ENCODE data around the gene DEGS2. TPM values are rescaled to one million over a fixed set of nuclear protein-coding genes. Genes with fewer than 3 reads are reported as not detected.
A peak's percentile ranks its signal among the peaks of the same experiment; 100 is the strongest.

The DEGS2 gene
- total RNA-seq, 3 donors from 2014 or later, result 1.1 to 12.0 (median 10.2) TPM

DNA sequence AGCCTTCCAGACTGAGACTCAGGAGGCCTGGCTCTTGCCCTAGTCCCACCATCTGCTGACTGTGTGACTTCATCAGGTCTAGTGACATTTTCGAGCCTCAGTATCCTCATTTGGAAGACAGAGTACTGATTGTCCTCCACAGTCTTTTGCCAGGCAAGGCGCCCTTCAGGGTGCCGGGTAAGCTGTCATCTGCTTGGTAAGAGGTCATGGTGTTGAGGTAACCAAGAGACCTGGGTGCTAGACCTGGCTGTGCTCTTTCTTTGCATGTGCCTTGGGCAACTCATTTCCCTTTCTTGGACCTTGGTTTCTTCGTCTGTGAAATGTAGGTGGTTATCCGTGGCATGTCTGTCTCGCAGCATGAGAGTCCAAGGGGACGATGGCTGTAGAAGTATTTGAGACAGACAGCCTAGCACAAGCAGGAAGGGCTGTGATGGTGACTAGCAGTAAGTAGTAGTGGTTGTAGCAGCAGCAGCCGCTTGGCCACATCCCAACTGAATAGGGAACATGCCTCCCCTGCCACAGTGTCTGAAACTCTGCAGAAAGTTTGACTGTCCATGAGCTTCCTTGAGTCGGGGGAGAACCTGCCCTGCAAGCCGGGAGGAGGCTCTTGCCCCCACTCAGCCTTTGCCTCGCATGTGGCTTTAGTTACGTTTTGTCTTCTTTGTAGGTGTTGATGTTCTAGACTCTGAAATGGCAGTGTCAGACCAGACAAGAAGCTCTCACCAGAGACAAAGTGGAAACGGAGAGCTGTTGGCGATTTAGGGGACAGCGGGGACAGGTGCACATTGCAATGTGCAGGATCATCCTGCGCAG, 53.9 kb downstream of the DEGS2 start:
- Histone ChIP-seq H3K4me3 (no peak overlapping the region), H3K4me1 (peaks cover 0 to 35% of the 10 kb centered on the region in 2 donors), H3K9me3 (no peaks in the 10 kb centered on the region), H3K36me3 (no peaks in the 10 kb centered on the region), H3K27ac (peak overlapping the region; percentile 50 to 72), H3K27me3 (no peaks in the 10 kb centered on the region)
- TF ChIP-seq, protein P1, sequence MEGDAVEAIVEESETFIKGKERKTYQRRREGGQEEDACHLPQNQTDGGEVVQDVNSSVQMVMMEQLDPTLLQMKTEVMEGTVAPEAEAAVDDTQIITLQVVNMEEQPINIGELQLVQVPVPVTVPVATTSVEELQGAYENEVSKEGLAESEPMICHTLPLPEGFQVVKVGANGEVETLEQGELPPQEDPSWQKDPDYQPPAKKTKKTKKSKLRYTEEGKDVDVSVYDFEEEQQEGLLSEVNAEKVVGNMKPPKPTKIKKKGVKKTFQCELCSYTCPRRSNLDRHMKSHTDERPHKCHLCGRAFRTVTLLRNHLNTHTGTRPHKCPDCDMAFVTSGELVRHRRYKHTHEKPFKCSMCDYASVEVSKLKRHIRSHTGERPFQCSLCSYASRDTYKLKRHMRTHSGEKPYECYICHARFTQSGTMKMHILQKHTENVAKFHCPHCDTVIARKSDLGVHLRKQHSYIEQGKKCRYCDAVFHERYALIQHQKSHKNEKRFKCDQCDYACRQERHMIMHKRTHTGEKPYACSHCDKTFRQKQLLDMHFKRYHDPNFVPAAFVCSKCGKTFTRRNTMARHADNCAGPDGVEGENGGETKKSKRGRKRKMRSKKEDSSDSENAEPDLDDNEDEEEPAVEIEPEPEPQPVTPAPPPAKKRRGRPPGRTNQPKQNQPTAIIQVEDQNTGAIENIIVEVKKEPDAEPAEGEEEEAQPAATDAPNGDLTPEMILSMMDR (IDR thresholded peaks at IDR 0.05), result no peak
- TF ChIP-seq POLR2A (IDR thresholded peaks at IDR 0.05) (no peak), POLR2AphosphoS5 (IDR thresholded peaks at IDR 0.05) (no peak)
- peak in 1 of 2 donors; percentile 15 for DNase-seq (ENCODE audit: low spot score in 2 of 2)
- intact Hi-C loops (cut with DNase I; ENCODE audit: low total_unique reads), result loop anchor here (5.0 kb wide), 1 partner anchor 123 kb away; no protein-coding TSS in a partner anchor

DNA sequence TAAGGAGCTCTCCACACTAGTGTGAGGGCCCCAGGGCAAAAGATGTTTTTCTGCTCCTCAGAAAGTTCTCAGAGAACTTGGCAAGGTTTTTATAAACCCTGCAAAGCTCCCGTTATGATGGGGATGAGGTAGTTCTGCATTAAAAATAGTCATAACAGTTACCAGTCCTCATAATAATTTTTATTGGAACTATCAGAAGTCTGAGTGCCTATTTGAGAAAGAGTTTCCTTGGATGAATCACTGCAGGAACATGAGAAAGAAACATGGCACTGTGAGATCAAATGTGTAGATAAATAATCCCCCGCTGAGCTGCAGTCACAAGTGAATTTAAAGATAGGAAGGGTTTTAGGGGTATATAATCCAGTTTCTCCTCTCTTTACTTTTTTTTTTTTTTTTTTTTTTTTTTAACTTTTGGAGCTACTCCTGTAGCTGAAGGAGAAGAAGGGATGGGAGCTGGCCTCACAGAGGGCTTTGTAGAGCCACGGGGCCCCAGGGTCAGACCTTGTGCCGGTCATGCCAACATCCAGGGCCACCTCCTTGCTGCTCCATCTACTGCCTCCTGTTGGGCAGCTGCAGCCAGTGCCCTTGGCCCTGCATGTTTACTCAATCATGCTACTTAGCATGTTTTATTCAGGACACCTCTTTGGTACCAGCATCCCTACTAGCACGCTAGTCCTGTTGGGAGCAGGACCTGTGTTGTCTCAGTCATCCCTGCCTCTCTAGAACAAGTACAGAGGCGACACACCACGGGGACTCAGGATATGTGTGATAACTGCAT, 54.7 kb downstream of the DEGS2 start:
- intact Hi-C loops (cut with DNase I; ENCODE audit: low total_unique reads), result loop anchor here (5.0 kb wide), 1 partner anchor 122 kb away; no protein-coding TSS in a partner anchor
- Histone ChIP-seq H3K27ac (peak overlapping the region; percentile 50 to 72), H3K4me1 (peaks cover 0 to 36% of the 10 kb centered on the region in 2 donors), H3K36me3 (no peaks in the 10 kb centered on the region), H3K9me3 (no peaks in the 10 kb centered on the region), H3K27me3 (no peaks in the 10 kb centered on the region), H3K4me3 (no peak overlapping the region)
- no peak for TF ChIP-seq POLR2A (IDR thresholded peaks at IDR 0.05)
- TF ChIP-seq, protein P1 (IDR thresholded peaks at IDR 0.05), result no peak
- DNase-seq (ENCODE audit: low spot score in 2 of 2), result no peak

DNA sequence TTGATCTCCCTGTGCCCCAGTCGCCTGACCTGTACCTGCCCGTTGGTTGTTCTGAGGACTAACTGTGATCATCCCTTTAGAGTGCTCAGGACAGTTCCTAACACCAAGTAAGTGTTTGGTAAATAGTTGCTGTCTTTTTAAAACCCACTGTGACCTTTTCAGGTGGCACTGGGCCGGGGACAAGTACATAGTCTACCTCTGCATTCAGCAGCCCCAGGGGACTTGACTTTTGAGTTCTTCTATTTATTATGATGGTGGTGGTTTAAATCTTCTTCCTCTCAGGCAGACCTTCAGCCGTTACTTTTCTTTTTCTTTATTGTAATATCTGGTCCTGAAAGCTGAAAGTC, 55.5 kb downstream of the DEGS2 start:
- Histone ChIP-seq H3K36me3 (no peaks in the 10 kb centered on the region), H3K27me3 (no peaks in the 10 kb centered on the region), H3K4me1 (peaks cover 0 to 42% of the 10 kb centered on the region in 2 donors), H3K9me3 (no peaks in the 10 kb centered on the region), H3K27ac (peak overlapping the region in 1 of 2 donors; percentile 45), H3K4me3 (no peak overlapping the region)
- TF ChIP-seq POLR2A (IDR thresholded peaks at IDR 0.05) (no peak), POLR2AphosphoS5 (IDR thresholded peaks at IDR 0.05) (no peak)
- TF ChIP-seq, protein P1 (IDR thresholded peaks at IDR 0.05), result no peak
- intact Hi-C loops (cut with DNase I; ENCODE audit: low total_unique reads), result no loop called here
- no peak for DNase-seq (ENCODE audit: low spot score in 2 of 2)

DNA sequence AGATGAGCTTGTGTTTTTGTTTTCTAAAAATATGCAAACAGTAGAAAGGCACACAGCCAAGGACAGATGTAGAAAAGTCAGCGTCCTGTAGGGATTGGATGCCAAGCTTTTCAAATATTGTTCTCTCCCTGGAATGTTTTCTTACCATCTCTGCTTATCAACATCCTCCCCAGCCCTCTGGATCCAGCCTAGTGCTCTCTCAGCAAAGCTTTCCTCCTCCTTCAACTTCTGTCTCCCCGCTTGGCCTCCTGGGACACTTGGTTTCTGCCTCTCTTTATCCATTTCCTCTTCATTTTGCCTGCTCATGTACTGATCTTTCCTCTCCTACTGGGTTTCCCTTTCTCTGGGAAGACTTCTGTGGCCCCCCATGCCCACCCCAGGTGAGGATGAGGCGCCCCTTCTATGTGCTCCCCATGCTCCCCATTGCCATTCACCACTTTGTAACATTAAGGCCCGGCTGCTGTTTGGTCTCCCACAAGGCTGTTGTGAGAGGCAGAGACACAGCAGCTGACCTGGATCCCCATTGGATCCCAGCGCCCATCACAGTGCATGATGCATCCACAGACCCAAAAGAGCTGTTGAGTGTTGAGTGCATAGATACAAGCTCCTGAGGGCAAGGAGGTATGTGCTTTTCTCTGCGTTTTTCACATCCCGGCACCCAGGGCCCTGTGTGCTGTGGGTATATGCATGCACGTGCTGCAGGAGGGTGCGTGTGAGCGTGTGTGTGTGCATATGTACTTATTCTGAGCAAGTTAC, 56.0 kb downstream of the DEGS2 start:
- TF ChIP-seq POLR2AphosphoS5 (IDR thresholded peaks at IDR 0.05) (no peak), POLR2A (IDR thresholded peaks at IDR 0.05) (no peak)
- TF ChIP-seq, protein P1 (IDR thresholded peaks at IDR 0.05), result no peak
- Histone ChIP-seq H3K36me3 (no peaks in the 10 kb centered on the region), H3K27me3 (no peaks in the 10 kb centered on the region), H3K4me3 (no peak overlapping the region), H3K9me3 (no peaks in the 10 kb centered on the region), H3K4me1 (peaks cover 0 to 40% of the 10 kb centered on the region in 2 donors), H3K27ac (peak overlapping the region; percentile 45 to 56)
- intact Hi-C loops (cut with DNase I; ENCODE audit: low total_unique reads), result no loop called here
- no peak for DNase-seq (ENCODE audit: low spot score in 2 of 2)
